A549 (cell line): Measurements from ENCODE around the gene PLEKHA5.

ENCODE experiments used
- CBX2 ChIP-seq: fragments of 200-600 bp; sonication (generic); IDR thresholded peaks from 2 replicates; pipeline ENCODE4 v1.6.1; 2016; ENCODE audit warnings: low read depth, mild to moderate bottlenecking, borderline replicate concordance
- EP300 ChIP-seq, 2 experiments: fragments of >200 bp; sonication (Bioruptor Twin); formaldehyde crosslinking; IDR thresholded peaks; 2 replicates in 1 of 2; 3 replicates in 1 of 2; pipeline ENCODE4 v1.6.1; 2016 to 2017
- HEYL ChIP-seq: fragments of 250-450 bp; sonication (Bioruptor Pico); IDR thresholded peaks from 2 replicates; pipeline ENCODE4 v1.8.0; 2021; ENCODE audit warnings: mild to moderate bottlenecking, moderate library complexity
- POLR2A ChIP-seq: IDR thresholded peaks from 2 replicates; pipeline ENCODE4 v1.6.1; 2012; ENCODE audit warnings: mild to moderate bottlenecking, low read length
- RAD21 ChIP-seq, 2 experiments: fragments of >200 bp in 1 of 2; sonication (Bioruptor Twin) in 1 of 2; formaldehyde crosslinking in 1 of 2; IDR thresholded peaks in 1 of 2; conservative IDR thresholded peaks in 1 of 2; 2 replicates in 1 of 2; 3 replicates in 1 of 2; pipeline ENCODE4 v1.6.1; 2012 to 2018; ENCODE audit warnings: inconsistent platforms in 1 of 2
- RCOR1 ChIP-seq: fragments of 150-350 bp; IDR thresholded peaks from 2 replicates; pipeline ENCODE4 v1.6.1; 2014; ENCODE audit warnings: antibody characterized with exemption, low read length, low read depth
- TF ChIP-seq, protein P1 (sequence below): fragments of >200 bp; sonication (Bioruptor Twin); formaldehyde crosslinking; IDR thresholded peaks from 3 replicates; pipeline ENCODE4 v1.5.1; 2016
- TF ChIP-seq, protein P2 (sequence below): fragments of 150-350 bp; IDR thresholded peaks from 2 replicates; pipeline ENCODE4 v1.6.1; 2014; ENCODE audit warnings: low read depth, mild to moderate bottlenecking, low read length

DNA sequence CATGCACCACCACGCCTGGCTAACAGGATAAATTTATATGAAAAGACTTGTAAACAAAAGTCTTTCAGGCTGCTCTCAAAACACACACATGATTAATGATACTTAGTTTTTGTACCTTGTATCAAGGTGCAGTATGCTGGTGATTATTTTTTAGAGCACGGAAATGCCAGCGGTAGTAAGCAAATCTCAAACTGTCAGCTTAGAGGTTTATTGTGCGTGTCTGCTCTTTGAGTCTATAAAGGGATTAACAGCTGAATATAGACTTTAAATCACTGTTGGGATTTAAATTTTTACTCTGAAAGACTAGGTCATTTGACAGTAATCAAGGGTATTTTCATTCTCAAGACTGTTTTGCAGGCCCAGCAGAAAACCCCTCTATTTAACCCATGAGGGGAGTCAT lies 50.5 kb downstream of the PLEKHA5 start:
- TF ChIP-seq POLR2A (no peak), EP300 (IDR thresholded peaks at IDR 0.05) (no peak), HEYL (CRISPR knock-in tag) (no peak), RCOR1 (no peak), RAD21 (conservative IDR thresholded peaks at IDR 0.05 in 1 of 2, IDR thresholded peaks at IDR 0.05 in 1 of 2) (no peak), CBX2 (no peak)
- TF ChIP-seq, protein P1, sequence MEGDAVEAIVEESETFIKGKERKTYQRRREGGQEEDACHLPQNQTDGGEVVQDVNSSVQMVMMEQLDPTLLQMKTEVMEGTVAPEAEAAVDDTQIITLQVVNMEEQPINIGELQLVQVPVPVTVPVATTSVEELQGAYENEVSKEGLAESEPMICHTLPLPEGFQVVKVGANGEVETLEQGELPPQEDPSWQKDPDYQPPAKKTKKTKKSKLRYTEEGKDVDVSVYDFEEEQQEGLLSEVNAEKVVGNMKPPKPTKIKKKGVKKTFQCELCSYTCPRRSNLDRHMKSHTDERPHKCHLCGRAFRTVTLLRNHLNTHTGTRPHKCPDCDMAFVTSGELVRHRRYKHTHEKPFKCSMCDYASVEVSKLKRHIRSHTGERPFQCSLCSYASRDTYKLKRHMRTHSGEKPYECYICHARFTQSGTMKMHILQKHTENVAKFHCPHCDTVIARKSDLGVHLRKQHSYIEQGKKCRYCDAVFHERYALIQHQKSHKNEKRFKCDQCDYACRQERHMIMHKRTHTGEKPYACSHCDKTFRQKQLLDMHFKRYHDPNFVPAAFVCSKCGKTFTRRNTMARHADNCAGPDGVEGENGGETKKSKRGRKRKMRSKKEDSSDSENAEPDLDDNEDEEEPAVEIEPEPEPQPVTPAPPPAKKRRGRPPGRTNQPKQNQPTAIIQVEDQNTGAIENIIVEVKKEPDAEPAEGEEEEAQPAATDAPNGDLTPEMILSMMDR, result no peak
- TF ChIP-seq, protein P2, sequence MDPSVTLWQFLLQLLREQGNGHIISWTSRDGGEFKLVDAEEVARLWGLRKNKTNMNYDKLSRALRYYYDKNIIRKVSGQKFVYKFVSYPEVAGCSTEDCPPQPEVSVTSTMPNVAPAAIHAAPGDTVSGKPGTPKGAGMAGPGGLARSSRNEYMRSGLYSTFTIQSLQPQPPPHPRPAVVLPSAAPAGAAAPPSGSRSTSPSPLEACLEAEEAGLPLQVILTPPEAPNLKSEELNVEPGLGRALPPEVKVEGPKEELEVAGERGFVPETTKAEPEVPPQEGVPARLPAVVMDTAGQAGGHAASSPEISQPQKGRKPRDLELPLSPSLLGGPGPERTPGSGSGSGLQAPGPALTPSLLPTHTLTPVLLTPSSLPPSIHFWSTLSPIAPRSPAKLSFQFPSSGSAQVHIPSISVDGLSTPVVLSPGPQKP, result no peak
